Activated CD8-positive, alpha-beta memory T cell treated with anti-CD3 and anti-CD28 coated beads for 24 hours (primary cell): ENCODE results near the gene TUSC2.
"Not testable (repeated sequence)": the region's sequence is repeated elsewhere in the genome, so short reads cannot be mapped to it uniquely, and the experiment has no call there.

Experiments
- DNase-seq: peaks from one replicate; pipeline ENCODE4 v3.0.0-alpha.2; 2020

The TUSC2 gene

GRCh38 chr3:50316657-50317242 lies 11.3 kb downstream of the TUSC2 start:
- peak; percentile 81 for DNase-seq

GRCh38 chr3:50314816-50315215 lies 13.2 kb downstream of the TUSC2 start:
- DNase-seq = no peak

- DNase-seq = no peak
Observed at GRCh38 chr3:50314342-50314741, 13.7 kb downstream of the TUSC2 start.

- DNase-seq = not testable (repeated sequence)
Observed at GRCh38 chr3:50312041-50312440, 16.0 kb downstream of the TUSC2 start.

DNA sequence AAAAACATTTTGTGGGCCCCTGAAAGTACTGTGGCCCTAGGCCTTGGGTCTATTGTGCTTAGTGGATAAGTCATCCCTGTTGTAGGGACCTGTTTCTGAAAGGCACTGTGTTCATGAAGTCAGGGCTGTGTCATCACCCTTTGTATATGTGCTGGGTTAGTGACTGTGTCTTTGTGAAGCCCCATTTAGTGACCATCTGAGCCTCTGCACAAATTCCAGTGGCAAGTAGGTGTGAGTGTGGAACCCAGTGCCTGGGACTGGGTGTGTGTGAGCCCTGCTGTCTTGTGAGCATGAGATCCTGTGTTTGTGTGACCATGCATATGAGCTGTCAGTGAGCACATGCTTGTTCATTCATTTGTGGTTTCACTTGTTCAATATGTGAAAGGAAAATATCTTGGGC lies 23.4 kb downstream of the TUSC2 start:
- DNase-seq = no peak

GRCh38 chr3:50303013-50303815 lies 24.8 kb downstream of the TUSC2 start, which contains the start of gene HYAL1:
TSS of gene HYAL1 (minus strand) at chr3:50303574. CDS start at chr3:50302956, 618 bp downstream.
- no peak for DNase-seq

- DNase-seq = no peak
Observed at GRCh38 chr3:50302095-50303012, 25.7 kb downstream of the TUSC2 start.

DNA sequence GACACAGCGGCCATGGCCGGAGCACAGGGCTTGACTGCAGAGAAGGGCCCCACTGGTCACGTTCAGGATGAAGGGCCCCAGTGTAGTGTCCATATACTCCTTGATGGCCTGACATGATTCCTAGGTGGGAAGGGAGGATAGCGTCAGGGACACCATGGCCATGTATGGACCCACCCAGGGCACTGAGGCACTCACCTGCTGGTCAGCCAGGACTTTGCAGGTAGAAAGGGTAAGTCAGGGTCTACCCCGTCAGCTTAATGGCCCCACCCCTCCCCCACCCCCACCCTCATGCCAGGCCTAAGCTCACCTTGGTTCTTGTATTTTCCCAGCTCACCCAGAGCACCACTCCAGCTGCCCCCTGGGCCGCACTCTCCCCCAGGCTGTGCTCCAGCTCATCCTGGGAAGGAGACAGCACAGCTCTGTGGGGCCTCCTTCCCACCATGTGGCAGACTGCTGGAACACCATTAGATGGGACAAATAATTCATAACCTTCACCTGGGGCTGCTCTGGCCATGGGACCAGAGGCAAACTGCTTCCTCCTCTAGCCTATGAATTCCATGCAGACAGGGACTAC lies 27.3 kb downstream of the TUSC2 start:
- DNase-seq = no peak

- no peak for DNase-seq
Observed at GRCh38 chr3:50299929-50300680, 27.9 kb downstream of the TUSC2 start.

DNA sequence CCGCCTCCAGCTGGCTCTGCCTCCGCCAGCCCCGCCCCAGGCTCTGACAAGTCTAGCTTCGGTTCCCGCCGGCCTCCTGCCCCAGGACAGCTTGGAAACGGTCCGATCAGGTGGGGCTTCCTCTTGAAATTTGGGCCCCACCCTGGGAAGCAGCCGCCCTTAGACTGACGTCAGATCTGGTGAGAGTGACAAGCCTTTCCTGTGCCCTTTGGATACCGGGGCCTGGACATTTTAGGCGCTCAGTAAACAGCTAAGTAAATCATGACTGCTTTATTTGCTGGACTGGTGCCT lies 28.4 kb downstream of the TUSC2 start:
- no peak for DNase-seq

DNA sequence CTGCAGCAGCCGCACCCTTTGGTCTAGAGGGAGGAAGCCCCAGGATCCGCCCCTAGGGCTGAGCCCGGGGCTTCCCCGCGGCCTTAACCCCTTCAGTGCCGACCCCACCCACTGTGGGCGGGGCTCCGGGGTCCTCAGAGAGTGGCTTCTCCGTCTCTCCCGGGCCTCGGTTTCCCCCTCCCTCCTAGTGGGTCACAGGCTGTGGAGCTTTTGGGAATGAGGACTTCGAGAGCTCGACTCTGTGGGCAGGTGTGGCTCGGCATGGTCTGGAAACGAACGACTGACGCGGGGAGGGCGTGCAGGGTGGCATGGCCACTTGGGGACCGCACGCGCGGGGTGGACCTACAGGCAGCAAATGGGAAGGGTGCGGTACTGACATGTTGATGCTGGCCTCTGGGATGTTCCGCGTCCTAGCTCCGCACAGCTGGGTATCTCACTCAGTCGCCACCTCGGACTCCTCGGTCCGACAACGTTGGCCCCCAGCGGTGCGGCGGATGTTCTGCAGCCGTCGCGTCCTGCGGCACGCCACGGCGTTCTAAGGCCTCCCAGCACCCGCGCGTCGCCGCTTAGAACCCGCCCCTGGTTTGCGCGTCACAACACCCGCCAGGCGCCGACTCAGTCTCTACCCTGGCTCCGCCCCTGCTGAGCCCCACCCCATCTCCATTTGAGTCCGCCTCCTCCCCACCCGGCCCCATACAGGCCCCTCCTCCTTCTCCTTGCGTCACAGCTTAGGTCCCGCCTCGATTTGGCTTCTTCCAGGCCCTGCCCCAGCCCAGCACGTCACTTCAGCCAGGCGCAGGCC lies 29.0 kb downstream of the TUSC2 start, which contains the start of the genes HYAL3 and NAA80:
TSS of gene HYAL3 (minus strand) at position 570 of the 802 bp plus-strand sequence. CDS start 3,803 bp downstream, outside the sequence.
TSS of gene NAA80 (minus strand) at position 570 of the 802 bp plus-strand sequence. CDS start 1,942 bp downstream, outside the sequence.
- DNase-seq = peak; percentile 99

DNA sequence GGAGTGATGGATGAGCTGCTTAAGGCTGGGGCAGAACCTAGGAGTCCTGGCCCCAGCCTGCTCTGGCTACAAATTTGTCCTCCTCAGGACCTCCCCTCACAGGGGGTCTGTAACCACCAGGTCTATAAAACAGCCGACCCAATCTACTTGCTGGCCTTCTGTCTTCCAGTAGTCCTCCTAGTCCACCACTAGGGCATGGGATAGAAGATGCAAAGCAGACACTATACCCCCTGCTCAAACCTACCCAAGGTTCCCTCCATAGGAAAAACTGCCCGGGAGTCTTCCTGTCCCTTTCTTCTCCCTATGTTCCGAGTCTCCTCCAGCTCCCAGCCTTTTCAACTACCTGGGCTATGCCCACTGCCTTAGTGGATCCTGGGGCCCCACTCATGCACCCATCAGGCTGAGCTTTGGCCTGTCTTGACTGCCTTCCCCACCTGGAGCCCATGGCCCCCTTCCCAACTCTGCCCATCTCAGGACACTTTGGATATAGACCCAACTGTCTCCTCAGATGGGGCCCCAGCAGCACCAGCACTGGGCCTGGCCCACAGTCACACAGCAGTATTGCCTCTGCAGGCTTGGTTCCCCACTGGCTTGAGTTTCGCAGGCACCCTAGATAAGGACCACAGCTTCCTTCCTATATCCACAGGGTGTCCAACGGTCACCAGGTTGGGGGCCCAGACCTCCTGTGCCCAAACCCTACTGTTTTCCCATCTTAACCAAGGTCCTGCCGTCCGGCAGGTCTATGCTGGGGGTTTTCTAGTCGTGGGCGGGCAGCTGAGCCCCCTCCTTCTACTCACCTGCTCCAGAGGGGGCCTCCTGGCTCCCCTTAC lies 29.9 kb downstream of the TUSC2 start:
- DNase-seq = no peak

DNA sequence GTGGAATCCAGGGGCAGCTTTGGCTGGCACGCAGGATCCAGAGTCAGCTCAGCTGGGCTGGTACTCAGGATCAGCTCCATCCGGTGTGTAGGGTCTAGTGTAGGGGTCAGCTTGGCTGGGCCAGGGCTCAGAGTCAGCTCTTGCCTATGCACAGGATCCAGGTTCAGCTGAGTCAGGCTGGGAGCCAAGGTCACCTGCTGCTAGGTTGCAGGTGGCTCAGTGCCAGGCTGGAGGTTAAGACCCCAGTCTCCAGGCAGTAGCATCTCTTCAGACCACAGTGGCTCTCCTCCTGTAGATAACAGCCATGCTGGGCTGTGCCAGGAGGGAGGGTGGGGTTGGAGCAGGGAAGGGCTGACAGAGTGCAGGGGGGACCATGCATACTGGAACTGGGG lies 30.6 kb downstream of the TUSC2 start:
- DNase-seq = no peak

- DNase-seq = no peak
Observed at GRCh38 chr3:50296721-50297383, 31.2 kb downstream of the TUSC2 start.

DNA sequence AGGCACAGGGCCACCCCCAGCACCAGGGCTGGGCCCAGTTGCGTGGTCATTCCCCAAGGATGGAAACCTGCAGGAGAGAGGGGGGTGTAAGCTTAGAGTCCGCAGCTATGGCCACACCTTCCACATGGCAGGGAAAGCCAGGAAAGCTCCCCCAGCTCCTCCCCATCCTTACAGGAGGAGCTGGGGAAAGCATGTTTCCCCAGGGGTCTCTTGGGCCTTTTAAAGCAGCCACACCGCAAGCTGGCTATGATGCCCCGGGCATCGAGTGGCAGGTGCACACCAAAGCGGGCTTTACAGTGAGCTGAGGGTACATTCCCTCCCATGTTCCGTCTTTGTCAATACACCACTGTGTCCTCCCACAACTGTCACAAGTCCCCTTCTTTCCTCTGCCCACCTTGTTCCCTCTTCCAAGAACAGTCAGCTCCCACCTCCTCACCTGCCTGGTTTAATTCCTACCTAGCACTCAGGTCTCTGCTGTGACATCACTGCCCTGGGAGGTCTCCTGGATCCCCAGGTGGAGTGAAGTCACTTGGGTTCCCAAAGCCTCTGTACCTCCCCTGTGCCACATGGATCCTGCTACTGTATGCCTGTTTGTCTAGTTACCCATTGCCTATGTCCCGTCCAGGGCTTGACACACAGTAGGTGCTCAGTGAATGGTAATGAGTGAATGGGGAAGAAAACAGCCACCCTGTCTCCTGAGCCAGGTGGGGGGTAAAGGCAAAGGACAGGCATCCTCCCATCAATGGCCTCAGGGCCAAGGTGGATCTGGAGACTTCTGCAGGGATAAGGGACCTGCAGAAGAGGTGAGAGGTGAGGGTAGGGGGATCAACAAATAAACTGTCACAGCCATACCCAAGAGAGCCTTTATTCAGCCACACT lies 32.2 kb downstream of the TUSC2 start:
- DNase-seq = no peak

GRCh38 chr3:50294492-50295403 lies 33.3 kb downstream of the TUSC2 start:
- DNase-seq = no peak

DNA sequence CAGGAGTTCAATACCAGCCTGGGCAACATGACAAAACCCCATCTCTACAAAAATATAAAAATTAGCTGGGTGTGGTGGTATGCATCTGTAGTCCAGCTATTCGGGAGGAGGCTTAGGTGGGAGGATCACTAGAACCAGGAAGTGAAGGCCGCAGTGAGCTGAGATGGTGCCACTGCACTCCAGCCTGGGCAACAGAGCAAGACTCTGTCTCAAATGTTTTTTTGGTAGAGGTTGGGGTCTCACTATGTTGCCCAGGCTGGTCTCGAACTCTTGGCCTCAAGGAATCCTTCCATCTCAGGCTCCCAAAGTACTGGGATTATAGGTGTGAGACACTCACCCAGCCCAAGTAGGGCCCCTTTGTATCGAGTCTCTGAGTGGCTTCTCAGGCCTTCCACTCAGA lies 33.9 kb downstream of the TUSC2 start:
- no peak for DNase-seq
